ENCODE data around the gene PDCD11. TPM values are rescaled to one million over a fixed set of nuclear protein-coding genes. Genes with fewer than 3 reads are reported as not detected.

Gene PDCD11
- total and polyA plus RNA-seq, 2 experiments from 2014 or later, result 17.5 to 26.6 TPM

- TF ChIP-seq EZH2phosphoT487 (IDR thresholded peaks at IDR 0.05; ENCODE audit: insufficient read depth, low read depth) (no peak), EZH2 (IDR thresholded peaks at IDR 0.05; ENCODE audit: insufficient read depth, poor library complexity, severe bottlenecking) (no peak)
- no peak overlapping the region for H3K9ac ChIP-seq
- no peak overlapping the region for H3K27ac ChIP-seq
- no peaks in the 10 kb centered on the region for H3K27me3 ChIP-seq (replicated peaks; ENCODE audit: insufficient read depth)
- peaks cover 25% of the 10 kb centered on the region for H3K4me1 ChIP-seq (ENCODE audit: insufficient read depth)
- DNase-seq, result no peak
- H3F3A ChIP-seq (ENCODE audit: insufficient read depth), result peaks cover 18% of the 10 kb centered on the region
- H4K20me1 ChIP-seq (ENCODE audit: insufficient read depth), result no peaks in the 10 kb centered on the region
- in situ Hi-C loops (cut with MboI), result no loop called here
- 94 to 97% methylated on average over 4 of the region's 4 CpGs for WGBS, 2 experiments (ENCODE audit: low coverage in 1 of 2, low lambda C conversion rate in 2 of 2, missing lambda C conversion rate in 2 of 2)
- no peaks in the 10 kb centered on the region for H3K9me3 ChIP-seq (ENCODE audit: low read depth)
- H3K9me2 ChIP-seq (ENCODE audit: insufficient read depth), result no peaks in the 10 kb centered on the region
- peaks cover 5% of the 10 kb centered on the region; the same call in 1 of the 2 replicates for H3K36me3 ChIP-seq (ENCODE audit: low read depth)
- no peak overlapping the region for H3K4me3 ChIP-seq
- no peak overlapping the region for H2AFZ ChIP-seq
- peaks cover 29% of the 10 kb centered on the region for H3K79me2 ChIP-seq (ENCODE audit: insufficient read depth)
- no peak overlapping the region for H3K4me2 ChIP-seq (ENCODE audit: unreplicated experiment)
Measured at GRCh38 chr10:103454026-103454425, 57.6 kb downstream of the PDCD11 start.

DNA sequence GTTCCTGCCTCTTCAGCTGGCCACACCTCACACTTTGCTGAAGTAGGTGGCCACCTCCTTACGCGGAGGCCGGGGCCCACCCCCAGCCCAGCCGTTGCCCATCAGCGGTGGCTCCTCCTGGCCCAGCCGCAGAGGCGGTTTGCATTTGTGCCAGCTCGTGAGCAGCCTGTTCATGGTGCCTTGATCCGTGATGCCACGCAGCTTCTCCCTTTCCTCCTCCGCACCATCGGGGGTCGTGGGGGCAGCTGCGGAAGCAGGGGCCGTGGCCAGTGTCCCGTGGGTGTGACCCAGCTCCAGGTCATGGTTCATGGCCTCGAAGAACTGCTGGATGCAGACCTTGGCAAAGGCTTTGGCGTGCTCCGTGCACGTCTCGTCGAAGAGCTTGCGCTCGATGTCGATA, 58.8 kb downstream of the PDCD11 start:
- WGBS, 2 experiments (ENCODE audit: low coverage in 1 of 2, low lambda C conversion rate in 2 of 2, missing lambda C conversion rate in 2 of 2), result 88 to 90% methylated on average over 19 to 25 of the region's 25 CpGs
- H3K9me2 ChIP-seq (ENCODE audit: insufficient read depth), result no peaks in the 10 kb centered on the region
- no peaks in the 10 kb centered on the region for H3K9me3 ChIP-seq (ENCODE audit: low read depth)
- no peaks in the 10 kb centered on the region for H4K20me1 ChIP-seq (ENCODE audit: insufficient read depth)
- H2AFZ ChIP-seq, result no peak overlapping the region
- no peak overlapping the region for H3K4me3 ChIP-seq
- no peak overlapping the region for H3K9ac ChIP-seq
- no peak overlapping the region for H3K4me2 ChIP-seq (ENCODE audit: unreplicated experiment)
- peaks cover 17% of the 10 kb centered on the region for H3K79me2 ChIP-seq (ENCODE audit: insufficient read depth)
- H3K27me3 ChIP-seq (replicated peaks; ENCODE audit: insufficient read depth), result no peaks in the 10 kb centered on the region
- H3K27ac ChIP-seq, result no peak overlapping the region
- in situ Hi-C loops (cut with MboI), result no loop called here
- no peak for DNase-seq
- peaks cover 13% of the 10 kb centered on the region for H3K4me1 ChIP-seq (ENCODE audit: insufficient read depth)
- peaks cover 7% of the 10 kb centered on the region; the same call in 1 of the 2 replicates for H3F3A ChIP-seq (ENCODE audit: insufficient read depth)
- TF ChIP-seq EZH2 (IDR thresholded peaks at IDR 0.05; ENCODE audit: insufficient read depth, poor library complexity, severe bottlenecking) (no peak), EZH2phosphoT487 (IDR thresholded peaks at IDR 0.05; ENCODE audit: insufficient read depth, low read depth) (no peak)
- H3K36me3 ChIP-seq (ENCODE audit: low read depth), result no peaks in the 10 kb centered on the region

DNA sequence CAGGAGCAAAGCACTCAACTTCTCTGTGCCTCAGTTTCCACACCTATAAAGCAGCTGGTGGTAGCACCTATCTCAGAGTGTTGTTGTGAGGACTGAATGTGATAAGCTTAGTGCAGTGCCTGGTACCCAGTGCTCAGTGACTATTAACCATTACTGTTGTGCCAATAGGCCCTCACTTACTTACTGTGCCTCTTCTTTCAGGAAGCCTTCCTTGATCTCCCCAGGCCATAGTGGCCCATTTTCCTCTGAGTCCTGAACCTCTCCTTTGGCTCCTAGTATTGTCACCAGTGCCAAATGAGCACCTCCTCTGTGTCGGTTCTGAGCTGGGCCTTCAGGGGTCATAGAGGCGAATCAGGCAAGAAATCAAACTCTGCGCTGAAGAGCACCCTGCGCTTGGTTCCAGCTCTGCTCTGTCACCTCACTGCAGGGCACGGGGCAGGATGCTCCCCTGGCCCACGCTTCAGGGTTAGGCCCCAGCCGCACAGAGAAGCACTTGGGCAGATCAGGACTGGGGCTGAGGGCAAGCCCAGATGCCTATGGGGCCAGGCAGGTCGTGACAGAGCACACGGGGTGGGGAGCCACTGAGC, 59.7 kb downstream of the PDCD11 start:
- H2AFZ ChIP-seq, result no peak overlapping the region
- DNase-seq, result no peak
- no peaks in the 10 kb centered on the region for H3K36me3 ChIP-seq (ENCODE audit: low read depth)
- TF ChIP-seq EZH2phosphoT487 (IDR thresholded peaks at IDR 0.05; ENCODE audit: insufficient read depth, low read depth), result no peak
- TF ChIP-seq EZH2 (IDR thresholded peaks at IDR 0.05; ENCODE audit: insufficient read depth, poor library complexity, severe bottlenecking), result no peak
- no peak overlapping the region for H3K4me3 ChIP-seq
- H3K27me3 ChIP-seq (replicated peaks; ENCODE audit: insufficient read depth), result no peaks in the 10 kb centered on the region
- H3K9me2 ChIP-seq (ENCODE audit: insufficient read depth), result no peaks in the 10 kb centered on the region
- no peak overlapping the region for H3K4me2 ChIP-seq (ENCODE audit: unreplicated experiment)
- peaks cover 7% of the 10 kb centered on the region for H3K79me2 ChIP-seq (ENCODE audit: insufficient read depth)
- peaks cover 7% of the 10 kb centered on the region for H3K4me1 ChIP-seq (ENCODE audit: insufficient read depth)
- no peaks in the 10 kb centered on the region for H3K9me3 ChIP-seq (ENCODE audit: low read depth)
- WGBS, 2 experiments (ENCODE audit: low coverage in 1 of 2, low lambda C conversion rate in 2 of 2, missing lambda C conversion rate in 2 of 2), result 86 to 89% methylated on average over 9 of the region's 9 CpGs
- H3K9ac ChIP-seq, result no peak overlapping the region
- H3K27ac ChIP-seq, result no peak overlapping the region
- H3F3A ChIP-seq (ENCODE audit: insufficient read depth), result no peaks in the 10 kb centered on the region
- no peaks in the 10 kb centered on the region for H4K20me1 ChIP-seq (ENCODE audit: insufficient read depth)
- in situ Hi-C loops (cut with MboI), result no loop called here

GRCh38 chr10:103457176-103457712, 60.8 kb downstream of the PDCD11 start:
- TF ChIP-seq EZH2 (IDR thresholded peaks at IDR 0.05; ENCODE audit: insufficient read depth, poor library complexity, severe bottlenecking) (no peak), EZH2phosphoT487 (IDR thresholded peaks at IDR 0.05; ENCODE audit: insufficient read depth, low read depth) (no peak)
- no peak for DNase-seq

More at GRCh38 chr10:103457176-103457712, 60.8 kb downstream of the PDCD11 start:
- H2AFZ ChIP-seq, result no peak overlapping the region
- H3F3A ChIP-seq (ENCODE audit: insufficient read depth), result no peaks in the 10 kb centered on the region
- no peaks in the 10 kb centered on the region for H3K9me3 ChIP-seq (ENCODE audit: low read depth)
- peaks cover 7% of the 10 kb centered on the region for H3K4me1 ChIP-seq (ENCODE audit: insufficient read depth)
- in situ Hi-C loops (cut with MboI), result no loop called here
- H3K4me3 ChIP-seq, result no peak overlapping the region
- no peaks in the 10 kb centered on the region for H3K9me2 ChIP-seq (ENCODE audit: insufficient read depth)
- H3K4me2 ChIP-seq (ENCODE audit: unreplicated experiment), result no peak overlapping the region
- no peaks in the 10 kb centered on the region for H3K27me3 ChIP-seq (replicated peaks; ENCODE audit: insufficient read depth)
- no peaks in the 10 kb centered on the region for H4K20me1 ChIP-seq (ENCODE audit: insufficient read depth)
- H3K79me2 ChIP-seq (ENCODE audit: insufficient read depth), result no peaks in the 10 kb centered on the region
- no peak overlapping the region for H3K27ac ChIP-seq
- no peak overlapping the region for H3K9ac ChIP-seq
- H3K36me3 ChIP-seq (ENCODE audit: low read depth), result no peaks in the 10 kb centered on the region
- 81 to 87% methylated on average over 7 to 8 of the region's 8 CpGs for WGBS, 2 experiments (ENCODE audit: low coverage in 1 of 2, low lambda C conversion rate in 2 of 2, missing lambda C conversion rate in 2 of 2)

All from GM23248 (cell line).